IPS-18a (cell line): ENCODE data around the gene HMGB2.
A peak's percentile ranks its signal among the peaks of the same experiment; 100 is the strongest.

Experiments
- H3K27ac ChIP-seq: one replicate; pipeline ENCODE4 v1.5.1; 2013; ENCODE audit warnings: low read length
- H3K27me3 ChIP-seq: one replicate; pipeline ENCODE4 v1.6.1; 2013; ENCODE audit warnings: mild to moderate bottlenecking, low read length; ENCODE audit not compliant: control insufficient read depth, insufficient read depth
- H3K36me3 ChIP-seq: one replicate; pipeline ENCODE4 v1.6.1; 2013; ENCODE audit warnings: low read depth, low read length; ENCODE audit not compliant: control insufficient read depth
- H3K4me1 ChIP-seq: one replicate; pipeline ENCODE4 v1.6.1; 2013; ENCODE audit warnings: low read depth, low read length; ENCODE audit not compliant: control insufficient read depth
- H3K4me3 ChIP-seq: one replicate; pipeline ENCODE4 v1.5.1; 2013; ENCODE audit warnings: low read length
- H3K9ac ChIP-seq: one replicate; pipeline ENCODE4 v1.6.1; 2013; ENCODE audit warnings: mild to moderate bottlenecking, low read length, moderate library complexity
- H3K9me3 ChIP-seq: one replicate; pipeline ENCODE4 v1.6.1; 2013; ENCODE audit warnings: low read depth, low read length; ENCODE audit not compliant: control insufficient read depth

The HMGB2 gene

DNA sequence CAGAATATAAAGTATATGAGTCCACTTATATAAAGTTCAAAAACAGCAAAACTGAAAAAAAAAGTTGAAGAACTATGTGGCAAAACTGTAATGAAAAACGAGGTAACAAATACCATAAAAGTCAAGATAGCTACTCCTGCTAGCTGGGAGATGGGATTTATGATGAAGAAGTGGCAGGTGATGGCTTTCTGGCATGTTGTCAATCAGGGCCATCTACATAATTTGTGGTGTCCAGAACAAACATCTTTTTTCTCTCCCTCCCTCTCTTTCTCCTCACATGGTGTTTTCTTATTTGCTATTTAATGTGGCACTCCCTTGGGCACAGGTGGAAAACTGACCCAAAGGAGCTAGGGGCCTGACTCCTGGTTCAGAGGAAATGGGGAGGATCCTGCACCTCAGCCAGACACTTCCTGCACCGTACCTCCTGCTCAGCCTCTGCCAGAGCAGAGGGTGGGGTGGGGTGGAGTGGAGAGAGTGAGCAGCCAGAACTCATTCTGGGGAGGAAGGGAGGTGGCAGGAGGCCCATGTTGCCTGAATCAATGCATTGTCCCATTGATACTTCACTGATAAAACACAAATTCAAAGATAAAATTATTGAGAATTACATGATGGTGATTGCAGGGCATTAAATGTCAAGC, 31.3 kb upstream of the HMGB2 start:
- Histone ChIP-seq H3K36me3 (no peaks in the 10 kb centered on the region), H3K4me3 (no peak overlapping the region), H3K9ac (no peak overlapping the region), H3K4me1 (peaks cover 4% of the 10 kb centered on the region), H3K27ac (no peak overlapping the region), H3K9me3 (no peaks in the 10 kb centered on the region), H3K27me3 (no peaks in the 10 kb centered on the region)

DNA sequence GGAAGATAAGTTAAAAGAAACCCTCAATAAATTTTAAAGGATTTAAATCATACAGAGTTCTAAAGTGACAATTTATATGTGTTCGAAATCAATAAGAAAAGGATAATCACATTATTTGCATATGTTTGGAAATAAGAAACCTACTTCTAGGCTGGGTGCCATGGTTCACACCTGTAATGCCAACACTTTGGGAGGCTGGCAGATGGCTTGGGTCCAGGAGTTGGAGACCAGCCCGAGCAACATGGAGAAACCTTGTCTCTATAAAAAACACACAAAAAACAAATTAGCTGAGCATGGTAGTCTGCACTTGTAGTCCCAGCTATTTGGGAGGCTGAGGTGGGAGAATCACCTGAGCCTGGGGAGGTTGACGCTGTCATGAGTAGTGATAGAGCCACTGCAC, 28.5 kb upstream of the HMGB2 start:
- Histone ChIP-seq H3K9me3 (no peaks in the 10 kb centered on the region), H3K4me1 (no peaks in the 10 kb centered on the region), H3K9ac (no peak overlapping the region), H3K27ac (no peak overlapping the region), H3K4me3 (no peak overlapping the region), H3K27me3 (no peaks in the 10 kb centered on the region), H3K36me3 (no peaks in the 10 kb centered on the region)

DNA sequence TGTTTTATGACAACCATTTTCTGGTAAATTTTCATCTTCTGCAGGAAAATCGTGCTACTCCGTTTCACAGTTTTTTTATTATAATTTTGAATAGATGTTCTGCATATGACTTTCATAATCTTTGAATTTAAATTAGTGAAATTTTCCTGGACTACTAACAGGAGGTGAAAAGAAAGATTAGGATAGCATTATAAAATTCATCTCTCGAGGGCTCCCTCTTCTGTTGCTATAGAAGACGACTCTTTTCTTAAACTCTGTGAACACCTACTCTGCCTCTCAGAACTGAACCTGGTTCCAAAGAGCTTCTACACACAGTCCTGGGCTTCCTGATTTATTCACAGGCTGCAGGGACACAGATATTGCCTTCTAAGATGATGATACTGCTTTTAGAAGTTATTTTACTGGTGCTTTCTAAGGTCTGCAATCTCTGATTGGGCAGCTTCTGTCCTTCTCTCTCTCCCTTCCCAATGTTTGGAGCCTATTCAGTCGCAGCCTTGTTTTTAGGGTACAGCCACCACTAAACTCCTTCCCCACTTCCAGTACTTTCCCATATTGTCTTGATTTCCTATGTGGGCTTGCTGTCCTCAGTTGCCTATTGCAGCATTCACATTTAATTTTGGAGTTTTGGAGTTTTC, 26.5 kb upstream of the HMGB2 start:
- no peak overlapping the region for H3K9ac ChIP-seq
- H3K4me1 ChIP-seq: no peaks in the 10 kb centered on the region
- H3K9me3 ChIP-seq: no peaks in the 10 kb centered on the region
- H3K27me3 ChIP-seq: no peaks in the 10 kb centered on the region
- no peak overlapping the region for H3K27ac ChIP-seq
- no peak overlapping the region for H3K4me3 ChIP-seq
- H3K36me3 ChIP-seq: no peaks in the 10 kb centered on the region

DNA sequence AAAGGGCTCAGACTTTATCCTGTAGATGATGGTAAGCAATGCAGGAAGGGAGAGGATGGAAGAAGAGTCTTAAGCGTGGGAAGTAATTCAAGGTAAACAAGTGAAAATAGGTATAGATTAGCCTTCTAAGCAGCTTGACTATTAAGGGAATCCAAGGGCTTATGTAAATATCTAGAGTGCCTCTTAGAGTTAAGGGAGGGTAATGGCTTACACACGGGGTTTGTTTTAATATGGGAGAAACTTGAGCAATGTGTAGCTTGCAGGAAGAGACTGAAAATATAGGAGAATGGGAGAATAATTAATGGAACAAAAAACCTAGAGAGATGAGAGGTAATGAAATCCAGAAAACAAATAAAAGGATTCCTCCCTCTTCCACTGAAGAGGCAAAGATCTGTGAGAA, 23.8 kb upstream of the HMGB2 start:
- H3K27ac ChIP-seq: no peak overlapping the region
- H3K9me3 ChIP-seq: no peaks in the 10 kb centered on the region
- H3K4me3 ChIP-seq: no peak overlapping the region
- H3K27me3 ChIP-seq: no peaks in the 10 kb centered on the region
- no peak overlapping the region for H3K9ac ChIP-seq
- no peaks in the 10 kb centered on the region for H3K36me3 ChIP-seq
- H3K4me1 ChIP-seq: no peaks in the 10 kb centered on the region

- Histone ChIP-seq H3K4me1 (peaks cover 18% of the 10 kb centered on the region), H3K9me3 (no peaks in the 10 kb centered on the region), H3K9ac (no peak overlapping the region), H3K36me3 (no peaks in the 10 kb centered on the region), H3K4me3 (no peak overlapping the region), H3K27ac (no peak overlapping the region), H3K27me3 (no peaks in the 10 kb centered on the region)
These were observed 13.3 kb upstream of the HMGB2 start for GRCh38 chr4:173347467-173347866.

GRCh38 chr4:173346074-173346473, 11.9 kb upstream of the HMGB2 start:
- Histone ChIP-seq H3K27ac (no peak overlapping the region), H3K4me1 (peaks cover 18% of the 10 kb centered on the region), H3K36me3 (no peaks in the 10 kb centered on the region), H3K9me3 (no peaks in the 10 kb centered on the region), H3K4me3 (no peak overlapping the region), H3K27me3 (no peaks in the 10 kb centered on the region), H3K9ac (no peak overlapping the region)

GRCh38 chr4:173345648-173346047, 11.5 kb upstream of the HMGB2 start:
- Histone ChIP-seq H3K9ac (no peak overlapping the region), H3K36me3 (no peaks in the 10 kb centered on the region), H3K9me3 (no peaks in the 10 kb centered on the region), H3K27me3 (no peaks in the 10 kb centered on the region), H3K27ac (no peak overlapping the region), H3K4me1 (peaks cover 18% of the 10 kb centered on the region), H3K4me3 (no peak overlapping the region)

GRCh38 chr4:173343832-173344397, 9.8 kb upstream of the HMGB2 start:
- no peak overlapping the region for H3K27ac ChIP-seq

DNA sequence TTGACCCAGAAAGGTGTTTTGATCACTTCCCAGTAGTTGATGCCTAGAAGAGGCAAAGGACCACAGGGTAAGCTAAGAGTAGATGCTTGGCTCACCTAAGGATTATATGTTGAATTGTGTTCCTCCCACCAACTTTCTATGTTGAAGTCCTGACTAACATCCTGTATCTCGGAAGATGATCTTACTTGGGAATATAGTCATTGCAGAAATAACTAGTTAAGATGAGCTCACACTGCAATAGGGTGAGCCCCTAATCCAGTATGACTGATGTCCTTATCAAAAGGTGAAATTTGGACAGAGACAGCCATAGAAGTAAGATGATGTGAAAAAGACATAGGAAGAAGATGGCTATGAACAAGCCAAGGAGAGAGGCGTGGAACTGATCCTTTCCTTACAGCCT, 3.3 kb upstream of the HMGB2 start:
- H3K4me1 ChIP-seq: peaks cover 11% of the 10 kb centered on the region
- H3K9me3 ChIP-seq: no peaks in the 10 kb centered on the region
- H3K9ac ChIP-seq: no peak overlapping the region
- H3K27me3 ChIP-seq: no peaks in the 10 kb centered on the region
- H3K36me3 ChIP-seq: peaks cover 8% of the 10 kb centered on the region
- H3K27ac ChIP-seq: no peak overlapping the region
- no peak overlapping the region for H3K4me3 ChIP-seq

More at GRCh38 chr4:173343832-173344397, 9.8 kb upstream of the HMGB2 start:
- H3K4me1 ChIP-seq: peaks cover 18% of the 10 kb centered on the region
- peak overlapping the region; percentile 23 for H3K4me3 ChIP-seq
- H3K27me3 ChIP-seq: no peaks in the 10 kb centered on the region
- no peak overlapping the region for H3K9ac ChIP-seq
- no peaks in the 10 kb centered on the region for H3K9me3 ChIP-seq
- H3K36me3 ChIP-seq: no peaks in the 10 kb centered on the region

DNA sequence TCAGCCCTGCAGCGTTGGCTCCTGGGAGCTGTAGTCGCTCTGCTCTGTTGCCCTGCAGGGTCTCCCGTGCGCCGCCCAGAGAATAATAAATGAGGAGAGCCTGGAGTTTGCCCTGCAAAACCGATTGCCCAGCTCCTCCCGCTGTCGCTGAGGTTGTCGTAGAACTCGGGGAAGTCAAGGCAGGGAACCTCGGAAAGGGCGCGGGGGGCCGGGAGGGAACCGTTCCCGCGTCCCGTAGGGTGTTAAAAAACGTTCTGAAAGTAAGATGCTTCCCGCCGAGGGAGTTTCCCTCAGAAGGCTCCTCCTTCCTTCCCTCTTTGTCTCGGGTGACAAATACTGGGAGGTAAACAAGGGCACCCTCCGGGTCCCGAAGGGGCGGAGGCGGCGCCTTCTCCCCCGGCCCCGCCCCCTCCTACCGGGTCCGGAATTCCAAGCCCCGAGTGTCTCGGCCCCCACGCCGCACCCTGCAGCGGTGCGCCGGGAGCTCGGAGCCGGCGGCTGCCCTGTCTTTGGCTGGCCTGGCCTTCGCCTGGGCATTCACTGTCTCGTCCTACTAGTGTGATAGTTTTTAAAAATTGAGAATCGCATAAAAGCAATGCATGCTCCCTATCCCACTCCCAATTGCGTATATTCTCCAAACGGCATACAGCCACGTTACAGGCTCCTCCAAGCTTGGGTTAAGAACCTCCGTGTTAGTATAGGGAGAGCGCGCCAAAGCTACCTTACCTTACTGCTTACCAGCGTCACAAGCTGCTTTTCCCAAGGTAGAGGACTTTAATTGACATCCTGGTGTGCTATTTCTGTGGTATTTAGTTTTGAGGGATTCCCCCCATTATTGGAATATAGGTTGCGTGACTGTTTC, 964 bp upstream of the HMGB2 start:
- Histone ChIP-seq H3K4me3 (peak overlapping the region; percentile 72), H3K27ac (peak overlapping the region; percentile 95), H3K36me3 (peaks cover 30% of the 10 kb centered on the region), H3K9ac (peak overlapping the region; percentile 99), H3K9me3 (no peaks in the 10 kb centered on the region), H3K4me1 (peaks cover 17% of the 10 kb centered on the region), H3K27me3 (no peaks in the 10 kb centered on the region)

- peak overlapping the region; percentile 95 for H3K27ac ChIP-seq
- peak overlapping the region; percentile 72 for H3K4me3 ChIP-seq
- peaks cover 17% of the 10 kb centered on the region for H3K4me1 ChIP-seq
- H3K36me3 ChIP-seq: peaks cover 42% of the 10 kb centered on the region
- no peaks in the 10 kb centered on the region for H3K9me3 ChIP-seq
- no peaks in the 10 kb centered on the region for H3K27me3 ChIP-seq
- peak overlapping the region; percentile 99 for H3K9ac ChIP-seq
These were observed 487 bp downstream of the HMGB2 start for GRCh38 chr4:173333658-173334084.
